ENCODE results near the gene ITGA1.

DNA sequence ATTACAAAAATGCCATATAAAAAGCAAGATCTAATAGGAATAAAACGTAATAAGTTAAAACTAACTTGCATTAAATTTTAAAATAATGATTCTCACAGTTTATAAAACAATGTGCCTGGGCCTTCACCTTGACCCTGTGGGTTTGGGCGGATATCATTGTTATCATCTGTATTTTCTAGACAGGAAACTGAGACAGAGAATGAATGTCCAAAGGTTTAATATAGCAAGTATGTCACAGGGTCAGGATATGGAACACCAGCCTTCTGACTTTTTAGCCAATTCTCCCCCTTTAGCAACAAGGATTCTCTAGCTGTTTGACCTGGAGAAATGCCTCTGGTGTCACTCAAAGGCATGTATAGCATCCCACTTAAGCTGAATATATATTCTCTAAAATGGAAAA is 67.2 kb downstream of the ITGA1 start:
- TF ChIP-seq, protein P1, sequence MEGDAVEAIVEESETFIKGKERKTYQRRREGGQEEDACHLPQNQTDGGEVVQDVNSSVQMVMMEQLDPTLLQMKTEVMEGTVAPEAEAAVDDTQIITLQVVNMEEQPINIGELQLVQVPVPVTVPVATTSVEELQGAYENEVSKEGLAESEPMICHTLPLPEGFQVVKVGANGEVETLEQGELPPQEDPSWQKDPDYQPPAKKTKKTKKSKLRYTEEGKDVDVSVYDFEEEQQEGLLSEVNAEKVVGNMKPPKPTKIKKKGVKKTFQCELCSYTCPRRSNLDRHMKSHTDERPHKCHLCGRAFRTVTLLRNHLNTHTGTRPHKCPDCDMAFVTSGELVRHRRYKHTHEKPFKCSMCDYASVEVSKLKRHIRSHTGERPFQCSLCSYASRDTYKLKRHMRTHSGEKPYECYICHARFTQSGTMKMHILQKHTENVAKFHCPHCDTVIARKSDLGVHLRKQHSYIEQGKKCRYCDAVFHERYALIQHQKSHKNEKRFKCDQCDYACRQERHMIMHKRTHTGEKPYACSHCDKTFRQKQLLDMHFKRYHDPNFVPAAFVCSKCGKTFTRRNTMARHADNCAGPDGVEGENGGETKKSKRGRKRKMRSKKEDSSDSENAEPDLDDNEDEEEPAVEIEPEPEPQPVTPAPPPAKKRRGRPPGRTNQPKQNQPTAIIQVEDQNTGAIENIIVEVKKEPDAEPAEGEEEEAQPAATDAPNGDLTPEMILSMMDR (optimal IDR thresholded peaks at IDR 0.05 in 1 of 3, IDR thresholded peaks at IDR 0.05 in 1 of 3, conservative IDR thresholded peaks at IDR 0.05 in 1 of 3; ENCODE audit: extremely low read depth in 1 of 3, insufficient read depth in 2 of 3, low read length in 3 of 3), result no peak
- no peak for TF ChIP-seq EZH2 (IDR thresholded peaks at IDR 0.05; ENCODE audit: low read length)
